Liver (tissue), 3 donors: ENCODE results near the gene RTN4R.

Source experiments
- ATF3 ChIP-seq: IDR thresholded peaks from 2 replicates; pipeline ENCODE4 v1.6.1; 2016; ENCODE audit warnings: antibody characterized with exemption
- FOXA1 ChIP-seq: IDR thresholded peaks from 2 replicates; pipeline ENCODE4 v1.6.1; 2016; ENCODE audit warnings: antibody characterized with exemption
- GABPA ChIP-seq, 2 donors: IDR thresholded peaks in 1 of 2; conservative IDR thresholded peaks in 1 of 2; 2 replicates each; pipeline ENCODE4 v1.6.1; 2016; ENCODE audit warnings: antibody characterized with exemption in 2 of 2, mild to moderate bottlenecking in 1 of 2, moderate library complexity in 1 of 2
- RAD21 ChIP-seq, 2 donors: IDR thresholded peaks; 2 replicates each; pipeline ENCODE4 v1.6.1; 2016; ENCODE audit warnings: antibody characterized with exemption in 2 of 2, mild to moderate bottlenecking in 2 of 2
- TAF1 ChIP-seq: conservative IDR thresholded peaks from 2 replicates; pipeline ENCODE4 v1.6.1; 2016; ENCODE audit warnings: antibody characterized with exemption, mild to moderate bottlenecking
- YY1 ChIP-seq: IDR thresholded peaks from 2 replicates; pipeline ENCODE4 v1.6.1; 2016; ENCODE audit warnings: antibody characterized with exemption, mild to moderate bottlenecking
- ZBTB33 ChIP-seq: IDR thresholded peaks from 2 replicates; pipeline ENCODE4 v1.6.1; 2016; ENCODE audit warnings: antibody characterized with exemption
- TF ChIP-seq, protein P1 (sequence below): fragments of 150-350 bp; IDR thresholded peaks from 2 replicates; pipeline ENCODE4 v1.5.1; 2017; ENCODE audit warnings: improper control_type of control experiment, low read depth, low read length; ENCODE audit not compliant: missing input control
- TF ChIP-seq, protein P2 (sequence below): IDR thresholded peaks from 2 replicates; pipeline ENCODE4 v1.6.1; 2016; ENCODE audit warnings: antibody characterized with exemption, mild to moderate bottlenecking
- TF ChIP-seq, protein P3 (sequence below): IDR thresholded peaks from 2 replicates; pipeline ENCODE4 v1.6.1; 2016; ENCODE audit warnings: antibody characterized with exemption
- donor health status: healthy.
- donor health status: healthy.

DNA sequence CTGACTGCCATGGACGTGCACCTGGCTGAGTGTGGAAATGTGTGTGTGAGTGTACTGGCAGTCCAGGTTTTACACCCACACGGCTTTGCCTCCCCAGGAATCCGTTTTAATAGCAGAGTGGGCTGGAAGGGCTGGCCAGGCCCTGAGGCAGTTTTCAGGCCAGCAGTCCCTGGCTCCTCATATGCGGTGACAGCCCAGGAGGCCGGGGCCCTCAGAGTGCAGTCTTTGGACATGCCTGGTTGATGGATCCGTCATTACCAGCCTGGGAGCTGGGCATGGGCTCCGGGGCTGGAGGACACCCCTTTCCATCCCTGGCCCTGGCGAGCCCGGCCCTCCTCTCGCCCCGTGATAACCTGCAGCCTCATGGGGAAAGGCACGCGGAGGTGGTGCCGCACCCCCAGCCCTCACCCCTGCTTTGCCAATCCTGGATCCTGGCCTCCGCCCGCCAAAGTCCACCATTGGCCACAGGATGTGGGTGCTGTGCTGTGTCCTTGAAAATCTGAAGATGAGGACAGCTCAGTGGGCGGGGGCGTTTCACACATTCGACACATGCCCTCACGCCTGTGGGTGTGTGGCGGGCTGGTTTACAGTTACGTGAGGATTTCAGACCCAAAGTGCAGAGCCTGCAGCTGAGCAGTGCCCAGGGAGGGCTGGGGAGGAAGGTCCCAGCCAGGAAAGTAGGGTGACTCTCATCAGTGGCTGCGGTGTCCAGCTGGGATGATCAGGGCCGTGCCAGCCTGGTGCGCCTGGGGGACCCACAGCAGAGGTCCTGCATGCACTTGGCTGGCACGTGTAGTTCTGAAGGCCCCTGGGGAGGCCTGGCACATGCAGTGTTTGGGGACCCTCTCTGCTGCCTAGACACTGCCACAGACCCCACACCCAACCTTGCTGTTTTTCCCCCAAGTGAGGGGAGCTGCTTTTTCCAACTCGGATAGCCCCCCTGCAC lies 55.1 kb downstream of the RTN4R start:
- TF ChIP-seq, protein P1, sequence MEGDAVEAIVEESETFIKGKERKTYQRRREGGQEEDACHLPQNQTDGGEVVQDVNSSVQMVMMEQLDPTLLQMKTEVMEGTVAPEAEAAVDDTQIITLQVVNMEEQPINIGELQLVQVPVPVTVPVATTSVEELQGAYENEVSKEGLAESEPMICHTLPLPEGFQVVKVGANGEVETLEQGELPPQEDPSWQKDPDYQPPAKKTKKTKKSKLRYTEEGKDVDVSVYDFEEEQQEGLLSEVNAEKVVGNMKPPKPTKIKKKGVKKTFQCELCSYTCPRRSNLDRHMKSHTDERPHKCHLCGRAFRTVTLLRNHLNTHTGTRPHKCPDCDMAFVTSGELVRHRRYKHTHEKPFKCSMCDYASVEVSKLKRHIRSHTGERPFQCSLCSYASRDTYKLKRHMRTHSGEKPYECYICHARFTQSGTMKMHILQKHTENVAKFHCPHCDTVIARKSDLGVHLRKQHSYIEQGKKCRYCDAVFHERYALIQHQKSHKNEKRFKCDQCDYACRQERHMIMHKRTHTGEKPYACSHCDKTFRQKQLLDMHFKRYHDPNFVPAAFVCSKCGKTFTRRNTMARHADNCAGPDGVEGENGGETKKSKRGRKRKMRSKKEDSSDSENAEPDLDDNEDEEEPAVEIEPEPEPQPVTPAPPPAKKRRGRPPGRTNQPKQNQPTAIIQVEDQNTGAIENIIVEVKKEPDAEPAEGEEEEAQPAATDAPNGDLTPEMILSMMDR = no peak
- TF ChIP-seq ATF3 = no peak
- no peak for TF ChIP-seq RAD21 (IDR thresholded peaks at IDR 0.05)
- TF ChIP-seq, protein P2, sequence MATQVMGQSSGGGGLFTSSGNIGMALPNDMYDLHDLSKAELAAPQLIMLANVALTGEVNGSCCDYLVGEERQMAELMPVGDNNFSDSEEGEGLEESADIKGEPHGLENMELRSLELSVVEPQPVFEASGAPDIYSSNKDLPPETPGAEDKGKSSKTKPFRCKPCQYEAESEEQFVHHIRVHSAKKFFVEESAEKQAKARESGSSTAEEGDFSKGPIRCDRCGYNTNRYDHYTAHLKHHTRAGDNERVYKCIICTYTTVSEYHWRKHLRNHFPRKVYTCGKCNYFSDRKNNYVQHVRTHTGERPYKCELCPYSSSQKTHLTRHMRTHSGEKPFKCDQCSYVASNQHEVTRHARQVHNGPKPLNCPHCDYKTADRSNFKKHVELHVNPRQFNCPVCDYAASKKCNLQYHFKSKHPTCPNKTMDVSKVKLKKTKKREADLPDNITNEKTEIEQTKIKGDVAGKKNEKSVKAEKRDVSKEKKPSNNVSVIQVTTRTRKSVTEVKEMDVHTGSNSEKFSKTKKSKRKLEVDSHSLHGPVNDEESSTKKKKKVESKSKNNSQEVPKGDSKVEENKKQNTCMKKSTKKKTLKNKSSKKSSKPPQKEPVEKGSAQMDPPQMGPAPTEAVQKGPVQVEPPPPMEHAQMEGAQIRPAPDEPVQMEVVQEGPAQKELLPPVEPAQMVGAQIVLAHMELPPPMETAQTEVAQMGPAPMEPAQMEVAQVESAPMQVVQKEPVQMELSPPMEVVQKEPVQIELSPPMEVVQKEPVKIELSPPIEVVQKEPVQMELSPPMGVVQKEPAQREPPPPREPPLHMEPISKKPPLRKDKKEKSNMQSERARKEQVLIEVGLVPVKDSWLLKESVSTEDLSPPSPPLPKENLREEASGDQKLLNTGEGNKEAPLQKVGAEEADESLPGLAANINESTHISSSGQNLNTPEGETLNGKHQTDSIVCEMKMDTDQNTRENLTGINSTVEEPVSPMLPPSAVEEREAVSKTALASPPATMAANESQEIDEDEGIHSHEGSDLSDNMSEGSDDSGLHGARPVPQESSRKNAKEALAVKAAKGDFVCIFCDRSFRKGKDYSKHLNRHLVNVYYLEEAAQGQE = no peak
- TF ChIP-seq FOXA1 = no peak
- no peak for TF ChIP-seq YY1
- TF ChIP-seq ZBTB33 = no peak
- TF ChIP-seq TAF1 = no peak
- TF ChIP-seq GABPA (IDR thresholded peaks at IDR 0.05 in 1 of 2, conservative IDR thresholded peaks at IDR 0.05 in 1 of 2) = no peak
- TF ChIP-seq, protein P3, sequence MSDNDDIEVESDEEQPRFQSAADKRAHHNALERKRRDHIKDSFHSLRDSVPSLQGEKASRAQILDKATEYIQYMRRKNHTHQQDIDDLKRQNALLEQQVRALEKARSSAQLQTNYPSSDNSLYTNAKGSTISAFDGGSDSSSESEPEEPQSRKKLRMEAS = no peak
